Neural cell (in vitro differentiated cells): Measurements from ENCODE around the gene CPVL. TPM values are rescaled to one million over a fixed set of nuclear protein-coding genes. Genes with fewer than 3 reads are reported as not detected.

Experiments
- H2AFZ ChIP-seq: fragments of 200-600, 300-800 bp; sonication (generic), shearing (Covaris generic); 2 replicates; pipeline ENCODE4 v1.6.0; 2014; ENCODE audit warnings: low read depth, mild to moderate bottlenecking, antibody characterized with exemption, low read length, moderate library complexity
- H3F3A ChIP-seq: fragments of 200-600 bp; shearing (Covaris generic); 2 replicates; pipeline ENCODE4 v1.6.1; 2016; ENCODE audit warnings: mild to moderate bottlenecking, moderate library complexity, mixed read lengths, antibody characterized with exemption, low read length; ENCODE audit not compliant: insufficient read depth, poor library complexity, severe bottlenecking
- H3K27ac ChIP-seq: fragments of 200-600, 300-800 bp; sonication (generic), shearing (Covaris generic); 2 replicates; pipeline ENCODE4 v1.5.1; 2014; ENCODE audit warnings: mild to moderate bottlenecking, low read length, moderate library complexity
- H3K27me3 ChIP-seq: fragments of 300-800, 200-600 bp; sonication (generic), shearing (Covaris generic); 2 replicates; pipeline ENCODE4 v1.6.0; 2014; ENCODE audit warnings: mild to moderate bottlenecking, low read depth, low read length, moderate library complexity; ENCODE audit not compliant: insufficient read depth
- H3K36me3 ChIP-seq: fragments of 300-800, 200-600 bp; sonication (generic), shearing (Covaris generic); 2 replicates; pipeline ENCODE4 v1.5.1; 2014; ENCODE audit warnings: mild to moderate bottlenecking, antibody characterized with exemption, low read length, moderate library complexity; ENCODE audit not compliant: insufficient read depth
- H3K4me2 ChIP-seq: fragments of 300-800, 200-600 bp; sonication (generic), shearing (Covaris generic); 2 replicates; pipeline ENCODE4 v1.6.0; 2014; ENCODE audit warnings: mild to moderate bottlenecking, low read length
- H3K4me3 ChIP-seq: fragments of 300-800, 200-600 bp; sonication (generic), shearing (Covaris generic); 2 replicates; pipeline ENCODE4 v1.5.1; 2014; ENCODE audit warnings: mild to moderate bottlenecking, low read length, moderate library complexity
- H3K79me2 ChIP-seq: fragments of 200-600 bp; shearing (Covaris generic); replicated peaks from 2 replicates; pipeline ENCODE4 v1.6.0; 2014; ENCODE audit warnings: mild to moderate bottlenecking, low read length, moderate library complexity; ENCODE audit not compliant: insufficient read depth
- H3K9ac ChIP-seq: fragments of 300-800, 200-600 bp; sonication (generic), shearing (Covaris generic); 2 replicates; pipeline ENCODE4 v1.6.1; 2016; ENCODE audit warnings: mild to moderate bottlenecking, low read length, mixed read lengths
- H3K9me2 ChIP-seq: fragments of 200-600 bp; shearing (Covaris generic); 2 replicates; pipeline ENCODE4 v1.6.1; 2016; ENCODE audit warnings: mild to moderate bottlenecking, low read length, mixed read lengths; ENCODE audit not compliant: insufficient read depth
- H3K9me3 ChIP-seq: fragments of 200-600, 300-800 bp; sonication (generic), shearing (Covaris generic); 2 replicates; pipeline ENCODE4 v1.6.1; 2016; ENCODE audit warnings: mild to moderate bottlenecking, mixed run types, low read length, moderate library complexity, mixed read lengths
- H4K20me1 ChIP-seq: fragments of 200-600 bp; shearing (Covaris generic); 2 replicates; pipeline ENCODE4 v1.6.1; 2016; ENCODE audit warnings: mild to moderate bottlenecking, mixed run types; ENCODE audit not compliant: insufficient read depth
- EP300 ChIP-seq: fragments of 450-650 bp; conservative IDR thresholded peaks from 2 replicates; pipeline ENCODE4 v1.6.1; 2014; ENCODE audit warnings: antibody characterized with exemption, mild to moderate bottlenecking, moderate library complexity; ENCODE audit not compliant: poor library complexity, severe bottlenecking
- EZH2 ChIP-seq: fragments of 200-600, 300-800 bp; shearing (Covaris generic), sonication (generic); IDR thresholded peaks from 2 replicates; pipeline ENCODE4 v1.6.1; 2014; ENCODE audit warnings: antibody characterized with exemption, low read length, borderline replicate concordance, mild to moderate bottlenecking; ENCODE audit not compliant: insufficient read depth, poor library complexity, severe bottlenecking
- MXI1 ChIP-seq: fragments of 450-650 bp; conservative IDR thresholded peaks from 2 replicates; pipeline ENCODE4 v1.6.1; 2014; ENCODE audit warnings: antibody characterized with exemption, mild to moderate bottlenecking; ENCODE audit not compliant: poor library complexity, severe bottlenecking
- POLR2AphosphoS5 ChIP-seq: IDR thresholded peaks from 2 replicates; pipeline ENCODE4 v1.6.1; 2012
- RAD21 ChIP-seq: fragments of 450-650 bp; conservative IDR thresholded peaks from 2 replicates; pipeline ENCODE4 v1.6.1; 2014; ENCODE audit warnings: antibody characterized with exemption, mild to moderate bottlenecking, moderate library complexity
- SMC3 ChIP-seq: fragments of 450-650 bp; conservative IDR thresholded peaks from 2 replicates; pipeline ENCODE4 v1.6.1; 2014; ENCODE audit warnings: antibody characterized with exemption, mild to moderate bottlenecking, moderate library complexity; ENCODE audit not compliant: poor library complexity
- TAF1 ChIP-seq: IDR thresholded peaks from 2 replicates; pipeline ENCODE4 v1.6.1; 2012; ENCODE audit warnings: low read depth
- polyA plus RNA-seq: library from polyadenylated mRNA; depleted of rRNA; stranded (reverse); fragments of >200 nt; gene quantifications from 2 replicates; pipeline ENCODE4 v1.2.3, GENCODE V29; 2014
- TF ChIP-seq, protein P1 (sequence below): IDR thresholded peaks from 2 replicates; pipeline ENCODE4 v1.6.1; 2012; ENCODE audit warnings: borderline replicate concordance
- TF ChIP-seq, protein P2 (sequence below): fragments of 450-650 bp; IDR thresholded peaks from 2 replicates; pipeline ENCODE4 v1.5.1; 2014; ENCODE audit warnings: antibody characterized with exemption, mild to moderate bottlenecking, moderate library complexity; ENCODE audit not compliant: poor library complexity, severe bottlenecking

CPVL gene
- polyA plus RNA-seq, 1 donor from 2014 or later = 13.0 TPM

DNA sequence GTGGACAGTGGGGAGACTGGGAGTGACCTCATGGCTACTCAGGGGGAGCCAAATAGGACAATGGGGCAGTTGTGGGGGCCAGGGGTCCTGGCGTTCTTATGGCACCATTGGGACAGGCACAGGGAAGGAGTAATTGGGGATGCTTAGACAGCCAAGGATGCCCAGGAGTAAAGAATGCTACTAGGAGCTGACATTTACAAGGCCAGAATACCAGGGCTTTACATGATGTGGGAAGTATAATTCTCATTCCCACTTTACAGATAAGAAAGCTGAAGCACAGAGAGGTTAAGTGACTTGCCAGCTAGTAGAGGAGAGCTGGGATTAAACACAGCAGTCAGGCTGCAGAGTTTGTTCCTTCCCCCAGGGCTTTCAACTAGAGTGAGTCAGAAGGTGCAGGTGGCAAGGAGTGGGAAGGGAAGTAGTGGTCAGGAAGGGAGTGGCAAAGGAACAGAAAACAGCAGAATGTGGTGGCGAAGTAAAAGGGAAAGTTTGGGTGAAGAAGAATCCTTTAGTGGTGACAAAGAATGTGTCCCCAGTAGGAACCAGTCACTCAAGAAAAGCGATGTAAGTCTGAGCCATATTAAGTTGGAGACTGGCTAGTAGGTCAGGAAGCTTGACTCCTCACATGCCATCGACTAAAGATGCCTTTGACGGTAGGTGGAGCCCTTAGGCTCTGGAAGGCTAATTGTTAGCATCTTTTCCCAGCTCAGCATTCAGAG, 32.8 kb downstream of the CPVL start:
- Histone ChIP-seq H3K36me3 (no peaks in the 10 kb centered on the region), H3K27ac (no peak overlapping the region), H3K9ac (no peak overlapping the region), H3K79me2 (no peaks in the 10 kb centered on the region), H3F3A (no peaks in the 10 kb centered on the region), H4K20me1 (no peaks in the 10 kb centered on the region), H2AFZ (no peak overlapping the region), H3K4me3 (no peak overlapping the region), H3K27me3 (no peaks in the 10 kb centered on the region), H3K9me3 (no peaks in the 10 kb centered on the region), H3K9me2 (no peaks in the 10 kb centered on the region), H3K4me2 (no peak overlapping the region)
- no peak for TF ChIP-seq POLR2AphosphoS5
- TF ChIP-seq, protein P1, sequence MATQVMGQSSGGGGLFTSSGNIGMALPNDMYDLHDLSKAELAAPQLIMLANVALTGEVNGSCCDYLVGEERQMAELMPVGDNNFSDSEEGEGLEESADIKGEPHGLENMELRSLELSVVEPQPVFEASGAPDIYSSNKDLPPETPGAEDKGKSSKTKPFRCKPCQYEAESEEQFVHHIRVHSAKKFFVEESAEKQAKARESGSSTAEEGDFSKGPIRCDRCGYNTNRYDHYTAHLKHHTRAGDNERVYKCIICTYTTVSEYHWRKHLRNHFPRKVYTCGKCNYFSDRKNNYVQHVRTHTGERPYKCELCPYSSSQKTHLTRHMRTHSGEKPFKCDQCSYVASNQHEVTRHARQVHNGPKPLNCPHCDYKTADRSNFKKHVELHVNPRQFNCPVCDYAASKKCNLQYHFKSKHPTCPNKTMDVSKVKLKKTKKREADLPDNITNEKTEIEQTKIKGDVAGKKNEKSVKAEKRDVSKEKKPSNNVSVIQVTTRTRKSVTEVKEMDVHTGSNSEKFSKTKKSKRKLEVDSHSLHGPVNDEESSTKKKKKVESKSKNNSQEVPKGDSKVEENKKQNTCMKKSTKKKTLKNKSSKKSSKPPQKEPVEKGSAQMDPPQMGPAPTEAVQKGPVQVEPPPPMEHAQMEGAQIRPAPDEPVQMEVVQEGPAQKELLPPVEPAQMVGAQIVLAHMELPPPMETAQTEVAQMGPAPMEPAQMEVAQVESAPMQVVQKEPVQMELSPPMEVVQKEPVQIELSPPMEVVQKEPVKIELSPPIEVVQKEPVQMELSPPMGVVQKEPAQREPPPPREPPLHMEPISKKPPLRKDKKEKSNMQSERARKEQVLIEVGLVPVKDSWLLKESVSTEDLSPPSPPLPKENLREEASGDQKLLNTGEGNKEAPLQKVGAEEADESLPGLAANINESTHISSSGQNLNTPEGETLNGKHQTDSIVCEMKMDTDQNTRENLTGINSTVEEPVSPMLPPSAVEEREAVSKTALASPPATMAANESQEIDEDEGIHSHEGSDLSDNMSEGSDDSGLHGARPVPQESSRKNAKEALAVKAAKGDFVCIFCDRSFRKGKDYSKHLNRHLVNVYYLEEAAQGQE = no peak
- no peak for TF ChIP-seq EZH2
- no peak for TF ChIP-seq TAF1
- peak; percentile 39 for TF ChIP-seq RAD21
- TF ChIP-seq, protein P2, sequence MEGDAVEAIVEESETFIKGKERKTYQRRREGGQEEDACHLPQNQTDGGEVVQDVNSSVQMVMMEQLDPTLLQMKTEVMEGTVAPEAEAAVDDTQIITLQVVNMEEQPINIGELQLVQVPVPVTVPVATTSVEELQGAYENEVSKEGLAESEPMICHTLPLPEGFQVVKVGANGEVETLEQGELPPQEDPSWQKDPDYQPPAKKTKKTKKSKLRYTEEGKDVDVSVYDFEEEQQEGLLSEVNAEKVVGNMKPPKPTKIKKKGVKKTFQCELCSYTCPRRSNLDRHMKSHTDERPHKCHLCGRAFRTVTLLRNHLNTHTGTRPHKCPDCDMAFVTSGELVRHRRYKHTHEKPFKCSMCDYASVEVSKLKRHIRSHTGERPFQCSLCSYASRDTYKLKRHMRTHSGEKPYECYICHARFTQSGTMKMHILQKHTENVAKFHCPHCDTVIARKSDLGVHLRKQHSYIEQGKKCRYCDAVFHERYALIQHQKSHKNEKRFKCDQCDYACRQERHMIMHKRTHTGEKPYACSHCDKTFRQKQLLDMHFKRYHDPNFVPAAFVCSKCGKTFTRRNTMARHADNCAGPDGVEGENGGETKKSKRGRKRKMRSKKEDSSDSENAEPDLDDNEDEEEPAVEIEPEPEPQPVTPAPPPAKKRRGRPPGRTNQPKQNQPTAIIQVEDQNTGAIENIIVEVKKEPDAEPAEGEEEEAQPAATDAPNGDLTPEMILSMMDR = peak; percentile 40
- no peak for TF ChIP-seq MXI1
- TF ChIP-seq SMC3 = peak; percentile 22
- no peak for TF ChIP-seq EP300

DNA sequence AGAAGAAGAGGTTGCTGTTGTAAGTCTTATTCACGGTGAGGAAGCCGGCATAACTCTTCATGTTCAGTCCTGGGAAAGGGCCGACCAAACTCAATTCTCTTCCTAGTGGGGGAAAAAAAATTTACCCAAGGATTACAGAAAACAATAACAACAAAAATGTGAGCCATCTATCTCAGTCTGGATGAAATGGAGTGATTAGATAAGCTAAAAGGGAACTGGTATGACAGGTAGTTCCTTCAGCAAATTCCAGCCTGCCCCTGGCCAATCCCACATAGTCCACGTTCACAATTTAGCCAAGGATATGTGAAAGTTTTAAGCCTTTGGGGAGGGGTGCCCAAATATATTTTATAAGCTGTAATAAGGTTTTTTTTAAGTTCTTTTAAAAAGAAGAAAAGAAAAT, 33.6 kb downstream of the CPVL start:
- H3K27ac ChIP-seq = no peak overlapping the region
- H3K79me2 ChIP-seq = no peaks in the 10 kb centered on the region
- no peak for TF ChIP-seq RAD21
- TF ChIP-seq MXI1 = no peak
- no peak for TF ChIP-seq POLR2AphosphoS5
- TF ChIP-seq, protein P2 = no peak
- no peak for TF ChIP-seq SMC3
- TF ChIP-seq TAF1 = no peak
- TF ChIP-seq, protein P1 = no peak
- TF ChIP-seq EZH2 = no peak
- no peak for TF ChIP-seq EP300
- H3F3A ChIP-seq = no peaks in the 10 kb centered on the region
- no peak overlapping the region for H2AFZ ChIP-seq
- H3K36me3 ChIP-seq = no peaks in the 10 kb centered on the region
- no peak overlapping the region for H3K9ac ChIP-seq
- no peak overlapping the region for H3K4me2 ChIP-seq
- H4K20me1 ChIP-seq = no peaks in the 10 kb centered on the region
- H3K4me3 ChIP-seq = no peak overlapping the region
- H3K9me2 ChIP-seq = no peaks in the 10 kb centered on the region
- no peaks in the 10 kb centered on the region for H3K27me3 ChIP-seq
- no peaks in the 10 kb centered on the region for H3K9me3 ChIP-seq
